ENCODE data around the gene LRRC57.

DNA sequence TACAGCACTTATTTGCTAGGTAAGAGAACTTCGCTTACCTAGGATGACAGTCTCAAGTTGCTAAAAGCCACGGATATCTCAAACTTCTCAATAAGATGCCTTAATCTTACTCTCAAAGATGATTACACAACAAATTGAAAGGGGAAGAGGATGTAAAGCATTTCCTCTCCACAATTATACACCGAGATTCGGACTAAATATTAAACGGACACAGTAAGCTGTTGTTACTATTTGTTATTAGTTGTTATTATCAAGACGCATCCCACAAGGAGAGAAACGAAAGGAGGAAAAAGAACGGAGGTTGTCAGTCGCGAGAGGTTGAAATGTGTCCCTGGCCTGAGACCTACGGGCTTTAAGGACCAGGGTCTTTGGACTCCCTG is 58.3 kb downstream of the LRRC57 start:
- TF ChIP-seq POLR2A (IDR thresholded peaks at IDR 0.05; ENCODE audit: extremely low read depth, insufficient read length) (no peak), MYC (IDR thresholded peaks at IDR 0.05; ENCODE audit: low read depth, low read length) (no peak)
- TF ChIP-seq, protein P1, sequence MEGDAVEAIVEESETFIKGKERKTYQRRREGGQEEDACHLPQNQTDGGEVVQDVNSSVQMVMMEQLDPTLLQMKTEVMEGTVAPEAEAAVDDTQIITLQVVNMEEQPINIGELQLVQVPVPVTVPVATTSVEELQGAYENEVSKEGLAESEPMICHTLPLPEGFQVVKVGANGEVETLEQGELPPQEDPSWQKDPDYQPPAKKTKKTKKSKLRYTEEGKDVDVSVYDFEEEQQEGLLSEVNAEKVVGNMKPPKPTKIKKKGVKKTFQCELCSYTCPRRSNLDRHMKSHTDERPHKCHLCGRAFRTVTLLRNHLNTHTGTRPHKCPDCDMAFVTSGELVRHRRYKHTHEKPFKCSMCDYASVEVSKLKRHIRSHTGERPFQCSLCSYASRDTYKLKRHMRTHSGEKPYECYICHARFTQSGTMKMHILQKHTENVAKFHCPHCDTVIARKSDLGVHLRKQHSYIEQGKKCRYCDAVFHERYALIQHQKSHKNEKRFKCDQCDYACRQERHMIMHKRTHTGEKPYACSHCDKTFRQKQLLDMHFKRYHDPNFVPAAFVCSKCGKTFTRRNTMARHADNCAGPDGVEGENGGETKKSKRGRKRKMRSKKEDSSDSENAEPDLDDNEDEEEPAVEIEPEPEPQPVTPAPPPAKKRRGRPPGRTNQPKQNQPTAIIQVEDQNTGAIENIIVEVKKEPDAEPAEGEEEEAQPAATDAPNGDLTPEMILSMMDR (IDR thresholded peaks at IDR 0.05; ENCODE audit: low read depth, low read length) = no peak
- TF ChIP-seq, protein P2, sequence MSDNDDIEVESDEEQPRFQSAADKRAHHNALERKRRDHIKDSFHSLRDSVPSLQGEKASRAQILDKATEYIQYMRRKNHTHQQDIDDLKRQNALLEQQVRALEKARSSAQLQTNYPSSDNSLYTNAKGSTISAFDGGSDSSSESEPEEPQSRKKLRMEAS (IDR thresholded peaks at IDR 0.05; ENCODE audit: low read depth, low read length) = no peak

Measured in NB4 (cell line).